Measurements from ENCODE around the gene PKP3.

The PKP3 gene

DNA sequence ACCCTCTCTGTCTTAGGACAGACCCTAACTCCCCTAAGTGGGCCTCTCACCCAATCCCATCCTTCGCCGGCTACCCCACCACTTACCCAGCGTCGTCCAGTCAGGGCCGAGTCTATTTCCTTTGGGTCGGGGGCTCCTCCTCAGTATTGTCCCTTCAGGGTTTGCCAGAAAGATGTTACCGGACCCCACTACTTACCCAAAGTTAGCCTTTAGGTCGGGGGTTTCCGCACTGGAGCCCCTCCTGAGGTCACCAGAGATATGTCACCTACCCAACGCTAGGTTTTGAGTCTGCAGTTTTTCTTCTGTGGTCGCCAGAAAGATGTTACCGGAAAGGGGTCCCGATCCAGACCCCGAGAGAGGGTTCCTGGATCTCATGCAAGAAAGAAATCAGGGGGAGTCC lies 42.6 kb upstream of the PKP3 start:
- H3K4me3 ChIP-seq (ENCODE audit: low read length), result no peak overlapping the region
- TF ChIP-seq, protein P1, sequence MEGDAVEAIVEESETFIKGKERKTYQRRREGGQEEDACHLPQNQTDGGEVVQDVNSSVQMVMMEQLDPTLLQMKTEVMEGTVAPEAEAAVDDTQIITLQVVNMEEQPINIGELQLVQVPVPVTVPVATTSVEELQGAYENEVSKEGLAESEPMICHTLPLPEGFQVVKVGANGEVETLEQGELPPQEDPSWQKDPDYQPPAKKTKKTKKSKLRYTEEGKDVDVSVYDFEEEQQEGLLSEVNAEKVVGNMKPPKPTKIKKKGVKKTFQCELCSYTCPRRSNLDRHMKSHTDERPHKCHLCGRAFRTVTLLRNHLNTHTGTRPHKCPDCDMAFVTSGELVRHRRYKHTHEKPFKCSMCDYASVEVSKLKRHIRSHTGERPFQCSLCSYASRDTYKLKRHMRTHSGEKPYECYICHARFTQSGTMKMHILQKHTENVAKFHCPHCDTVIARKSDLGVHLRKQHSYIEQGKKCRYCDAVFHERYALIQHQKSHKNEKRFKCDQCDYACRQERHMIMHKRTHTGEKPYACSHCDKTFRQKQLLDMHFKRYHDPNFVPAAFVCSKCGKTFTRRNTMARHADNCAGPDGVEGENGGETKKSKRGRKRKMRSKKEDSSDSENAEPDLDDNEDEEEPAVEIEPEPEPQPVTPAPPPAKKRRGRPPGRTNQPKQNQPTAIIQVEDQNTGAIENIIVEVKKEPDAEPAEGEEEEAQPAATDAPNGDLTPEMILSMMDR (conservative IDR thresholded peaks at IDR 0.05; ENCODE audit: low read depth, low read length), result no peak

DNA sequence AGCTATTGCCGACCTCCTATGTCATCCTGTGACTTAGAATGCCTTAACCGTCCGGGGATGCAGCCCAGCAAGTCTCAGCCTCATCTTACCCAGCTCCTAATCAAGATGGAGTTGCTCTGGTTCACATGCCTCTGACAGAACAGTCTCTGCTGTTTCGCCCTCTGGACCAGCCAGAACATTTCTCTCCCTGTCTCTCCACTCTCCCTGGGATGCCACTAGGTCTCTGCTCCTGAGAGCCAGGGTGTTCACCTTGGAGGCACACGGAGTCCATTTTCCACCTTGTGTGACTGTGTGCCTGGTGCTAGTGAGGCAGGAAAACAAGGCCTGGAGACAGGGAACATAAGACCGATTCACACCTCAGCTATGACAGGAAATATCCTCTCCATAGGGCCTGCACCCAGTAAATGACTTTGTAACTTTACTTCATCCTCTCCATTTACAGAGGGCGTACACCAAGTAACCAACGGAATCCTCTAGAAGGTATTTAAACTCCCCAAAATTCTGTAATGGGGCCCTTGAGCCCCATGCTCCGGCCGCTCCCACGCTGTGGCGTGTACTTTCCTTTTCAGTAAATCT lies 41.5 kb upstream of the PKP3 start:
- DNase-seq (ENCODE audit: low read depth), result no peak
- TF ChIP-seq, protein P1 (conservative IDR thresholded peaks at IDR 0.05; ENCODE audit: low read depth, low read length), result no peak

More for the DNA sequence above, 42.6 kb upstream of the PKP3 start:
- no peak for DNase-seq (ENCODE audit: low read depth)

DNA sequence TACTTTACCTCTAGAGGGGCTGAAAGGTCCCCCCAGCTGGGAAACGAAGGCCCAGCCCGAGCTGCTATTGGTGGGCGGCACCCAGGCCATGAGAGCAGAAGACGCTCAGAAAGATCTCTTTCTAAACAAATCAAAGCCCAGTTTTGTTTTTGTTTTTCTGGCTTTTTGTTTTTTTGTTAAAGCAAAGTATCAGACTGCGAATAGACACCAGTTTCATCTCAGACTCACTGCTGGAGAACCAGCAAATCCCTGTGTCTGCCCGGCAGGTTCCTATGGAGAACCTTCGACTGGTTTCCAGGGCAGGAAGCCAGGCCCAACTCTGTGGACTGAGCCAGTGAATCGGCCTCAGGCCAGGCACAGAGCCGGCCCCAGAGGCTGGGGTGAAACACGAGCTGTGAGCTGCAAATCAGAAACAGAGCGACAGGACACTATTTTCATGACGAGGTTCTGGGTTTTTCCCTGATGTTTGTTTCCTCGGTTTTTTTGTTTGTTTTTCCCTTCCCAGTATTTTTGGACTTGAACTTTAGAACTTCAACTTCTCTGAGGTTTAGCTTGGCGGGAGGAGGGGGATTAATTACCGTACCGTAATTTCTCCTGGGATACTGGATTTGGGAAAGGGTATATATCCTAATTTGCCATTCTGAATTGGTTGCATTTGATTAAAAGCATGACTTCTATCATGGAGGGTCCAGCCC lies 40.7 kb upstream of the PKP3 start:
- H3K4me3 ChIP-seq (ENCODE audit: low read length), result no peak overlapping the region
- DNase-seq (ENCODE audit: low read depth), result no peak
- TF ChIP-seq, protein P1 (conservative IDR thresholded peaks at IDR 0.05; ENCODE audit: low read depth, low read length), result no peak

More for the DNA sequence above, 41.5 kb upstream of the PKP3 start:
- no peak overlapping the region for H3K4me3 ChIP-seq (ENCODE audit: low read length)

DNA sequence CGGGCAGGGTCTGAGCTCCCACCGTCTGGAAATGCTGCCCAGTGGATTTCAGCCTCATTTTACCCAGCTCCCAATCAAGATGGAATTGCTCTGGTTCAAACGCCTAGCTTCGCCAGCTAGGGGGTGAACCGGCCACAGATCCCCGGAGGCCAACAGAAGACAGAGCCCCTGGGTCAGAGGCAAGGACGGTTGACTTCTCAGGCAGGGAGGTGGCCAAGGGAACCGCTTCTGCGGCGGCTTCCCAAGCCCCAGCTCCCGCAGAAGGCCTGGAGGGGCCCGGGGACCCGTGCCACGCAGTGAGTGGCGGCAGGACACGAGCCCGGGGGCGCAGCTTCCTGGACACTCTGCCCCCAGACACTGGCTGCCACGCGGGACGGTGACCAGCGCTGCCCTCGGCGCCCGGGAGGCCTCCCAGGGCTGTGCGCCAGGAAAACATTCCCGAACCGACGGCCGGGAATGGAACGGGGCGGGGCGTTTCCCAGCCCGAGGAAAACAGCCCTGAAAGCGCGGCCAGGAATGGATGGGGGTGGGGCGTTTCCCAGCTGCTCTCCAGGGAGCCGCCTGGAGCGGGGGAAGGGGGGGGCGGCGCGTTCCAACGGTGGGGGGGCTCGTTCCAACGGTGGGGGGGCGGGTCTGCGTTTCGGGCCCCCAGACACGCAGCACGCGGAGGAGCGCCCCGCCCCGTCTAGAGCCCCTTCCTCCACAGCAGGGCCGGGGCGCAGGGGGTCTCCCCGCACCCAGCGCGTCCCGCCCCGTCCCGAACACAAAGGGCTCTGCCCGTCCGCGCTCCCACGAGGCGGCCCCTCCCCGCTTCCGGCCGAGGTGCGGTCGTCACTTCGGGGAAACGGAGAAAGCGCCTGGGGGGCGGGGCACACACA lies 38.2 kb upstream of the PKP3 start:
- H3K4me3 ChIP-seq (ENCODE audit: low read length), result peak overlapping the region; percentile 27
- peak; percentile 59 for DNase-seq (ENCODE audit: low read depth)
- TF ChIP-seq, protein P1 (conservative IDR thresholded peaks at IDR 0.05; ENCODE audit: low read depth, low read length), result peak; percentile 1

DNA sequence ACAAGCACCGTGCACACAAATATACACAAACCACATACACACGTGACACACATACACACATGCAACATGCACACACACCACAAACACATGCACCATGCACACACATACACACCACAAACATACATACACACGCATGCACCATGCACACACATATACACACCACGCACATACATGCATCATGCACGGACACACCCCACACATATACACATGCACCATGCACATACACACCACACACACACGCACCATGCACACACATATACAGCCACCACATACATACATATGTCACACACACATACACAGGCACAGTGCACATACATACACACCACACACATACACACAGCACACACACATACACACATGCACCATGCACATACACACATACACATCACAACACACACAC lies 37.4 kb upstream of the PKP3 start:
- TF ChIP-seq, protein P1 (conservative IDR thresholded peaks at IDR 0.05; ENCODE audit: low read depth, low read length), result no peak
- DNase-seq (ENCODE audit: low read depth), result no peak
- no peak overlapping the region for H3K4me3 ChIP-seq (ENCODE audit: low read length)

DNA sequence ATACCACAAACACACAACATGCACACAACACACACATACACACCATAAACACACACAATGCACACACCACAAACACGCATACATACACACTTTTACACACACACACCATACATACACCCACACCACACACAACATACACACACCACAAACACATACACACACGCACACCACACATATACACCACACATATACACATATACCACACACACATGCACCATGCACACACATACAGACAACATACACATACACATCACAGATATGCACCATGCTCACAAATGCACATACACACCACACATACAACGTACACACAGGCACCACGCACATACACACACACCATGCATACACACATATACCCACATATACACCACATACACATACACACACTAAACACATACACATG lies 36.4 kb upstream of the PKP3 start:
- DNase-seq (ENCODE audit: low read depth), result no peak
- TF ChIP-seq, protein P1 (conservative IDR thresholded peaks at IDR 0.05; ENCODE audit: low read depth, low read length), result no peak
- H3K4me3 ChIP-seq (ENCODE audit: low read length), result no peak overlapping the region
